Activated CD4-positive, alpha-beta T cell treated with anti-CD3 and anti-CD28 coated beads, Interleukin-2, amount 50 U/mL, for 1 hour (primary cell): Measurements from ENCODE around the gene OXTR.

Experiments
- DNase-seq: peaks from one replicate; pipeline ENCODE4 v3.0.0-alpha.2; 2020

Gene OXTR

DNA sequence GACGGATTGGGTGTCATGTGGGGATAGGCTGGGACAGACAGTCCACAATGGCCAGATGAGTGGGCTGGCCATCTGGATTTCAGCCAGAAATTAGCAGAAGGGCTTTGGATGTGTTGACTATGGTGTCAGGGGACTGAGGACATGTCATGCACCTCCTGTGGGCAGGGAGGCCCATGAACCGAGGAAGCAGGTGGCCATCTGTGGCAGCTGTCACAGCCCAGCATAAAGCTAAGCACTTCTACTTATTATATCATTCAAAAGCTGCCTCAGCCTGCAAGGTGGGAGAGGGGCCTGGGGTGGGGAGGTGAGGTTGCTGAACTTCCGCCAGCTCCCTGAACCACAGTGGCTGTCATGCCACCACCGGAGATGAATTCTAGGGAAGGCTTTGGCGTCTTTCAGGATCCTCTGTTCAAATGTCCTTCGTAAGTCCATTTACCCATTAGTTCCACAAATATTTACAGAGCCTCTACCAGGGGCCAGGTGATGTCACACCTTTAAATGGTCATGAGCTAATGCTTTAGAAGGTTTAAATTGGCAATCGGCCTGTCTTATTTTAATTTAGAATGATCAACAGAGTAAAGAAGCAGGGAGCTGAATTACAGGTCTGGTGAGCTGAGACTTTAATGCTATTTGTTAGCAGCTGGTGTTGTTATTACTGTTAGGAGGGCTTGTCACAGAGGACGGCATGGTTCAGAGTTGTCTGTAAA lies 59.5 kb downstream of the OXTR start:
- DNase-seq: no peak

GRCh38 chr3:8709287-8709686 lies 60.1 kb downstream of the OXTR start:
- no peak for DNase-seq

GRCh38 chr3:8705575-8705974 lies 63.8 kb downstream of the OXTR start:
- DNase-seq: no peak

DNA sequence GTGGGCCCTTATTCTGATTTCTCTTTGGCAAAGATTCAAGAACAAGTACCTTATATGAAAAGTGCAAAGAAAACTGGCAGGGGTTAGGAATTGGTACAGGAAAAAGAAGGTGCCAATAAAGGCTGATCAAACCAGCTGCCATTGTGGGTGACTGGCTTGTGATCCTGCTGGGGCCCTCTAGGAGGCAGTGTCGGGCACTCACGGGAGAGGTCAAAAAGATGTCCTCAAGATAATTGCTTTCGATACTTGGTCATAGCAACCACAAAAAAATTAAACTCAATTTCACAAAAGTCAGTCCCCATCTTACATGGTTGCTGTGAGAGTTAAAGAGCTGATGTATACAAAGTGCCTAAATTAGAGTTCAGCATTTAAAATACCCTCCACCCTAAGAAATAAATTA lies 66.9 kb downstream of the OXTR start:
- DNase-seq: no peak
